ENCODE data around the gene P2RX5. TPM values are rescaled to one million over a fixed set of nuclear protein-coding genes. Genes with fewer than 3 reads are reported as not detected.

The P2RX5 gene
- total and polyA plus RNA-seq, 2 experiments from 2014 or later = not detected

- no peak overlapping the region for H3K4me3 ChIP-seq
- H2AFZ ChIP-seq = no peak overlapping the region
- no peak overlapping the region for H3K27ac ChIP-seq
- TF ChIP-seq CTCF (IDR thresholded peaks at IDR 0.05; ENCODE audit: poor library complexity) = no peak
- TF ChIP-seq EZH2phosphoT487 (IDR thresholded peaks at IDR 0.05; ENCODE audit: low read depth, severe bottlenecking, unreplicated experiment) = no peak
- no peak for TF ChIP-seq EZH2 (IDR thresholded peaks at IDR 0.05; ENCODE audit: borderline replicate concordance)
- peaks cover 49% of the 10 kb centered on the region for H3K27me3 ChIP-seq
- no peaks in the 10 kb centered on the region for H3K9me3 ChIP-seq (ENCODE audit: low read depth)
- WGBS (ENCODE audit: low lambda C conversion rate, missing lambda C conversion rate) = 64% methylated on average over 4 of the region's 4 CpGs
- DNase-seq (ENCODE audit: low spot score) = no peak
- H3K4me1 ChIP-seq (ENCODE audit: insufficient read depth) = peaks cover 5% of the 10 kb centered on the region
- no peaks in the 10 kb centered on the region for H3K79me2 ChIP-seq
- H3K36me3 ChIP-seq (replicated peaks; ENCODE audit: insufficient read depth, low read depth) = no peaks in the 10 kb centered on the region
- H3K4me2 ChIP-seq = no peak overlapping the region
- H3K9me2 ChIP-seq (replicated peaks; ENCODE audit: insufficient read depth) = no peaks in the 10 kb centered on the region
- no peaks in the 10 kb centered on the region for H4K20me1 ChIP-seq (ENCODE audit: insufficient read depth, poor library complexity, severe bottlenecking)
These were observed 2.8 kb downstream of the P2RX5 start for GRCh38 chr17:3693141-3693540.

GRCh38 chr17:3692346-3692745 is 3.6 kb downstream of the P2RX5 start:
- Histone ChIP-seq H3K27me3 (peaks cover 41% of the 10 kb centered on the region), H2AFZ (no peak overlapping the region), H3K79me2 (no peaks in the 10 kb centered on the region), H4K20me1 (ENCODE audit: insufficient read depth, poor library complexity, severe bottlenecking) (no peaks in the 10 kb centered on the region), H3K27ac (no peak overlapping the region), H3K4me1 (ENCODE audit: insufficient read depth) (peaks cover 5% of the 10 kb centered on the region), H3K4me3 (no peak overlapping the region), H3K36me3 (replicated peaks; ENCODE audit: insufficient read depth, low read depth) (no peaks in the 10 kb centered on the region), H3K9me2 (replicated peaks; ENCODE audit: insufficient read depth) (no peaks in the 10 kb centered on the region), H3K9me3 (ENCODE audit: low read depth) (no peaks in the 10 kb centered on the region), H3K4me2 (no peak overlapping the region)
- TF ChIP-seq EZH2phosphoT487 (IDR thresholded peaks at IDR 0.05; ENCODE audit: low read depth, severe bottlenecking, unreplicated experiment) (no peak), EZH2 (IDR thresholded peaks at IDR 0.05; ENCODE audit: borderline replicate concordance) (no peak), CTCF (IDR thresholded peaks at IDR 0.05; ENCODE audit: poor library complexity) (no peak)
- 88% methylated on average over 9 of the region's 9 CpGs for WGBS (ENCODE audit: low lambda C conversion rate, missing lambda C conversion rate)
- DNase-seq (ENCODE audit: low spot score) = no peak

DNA sequence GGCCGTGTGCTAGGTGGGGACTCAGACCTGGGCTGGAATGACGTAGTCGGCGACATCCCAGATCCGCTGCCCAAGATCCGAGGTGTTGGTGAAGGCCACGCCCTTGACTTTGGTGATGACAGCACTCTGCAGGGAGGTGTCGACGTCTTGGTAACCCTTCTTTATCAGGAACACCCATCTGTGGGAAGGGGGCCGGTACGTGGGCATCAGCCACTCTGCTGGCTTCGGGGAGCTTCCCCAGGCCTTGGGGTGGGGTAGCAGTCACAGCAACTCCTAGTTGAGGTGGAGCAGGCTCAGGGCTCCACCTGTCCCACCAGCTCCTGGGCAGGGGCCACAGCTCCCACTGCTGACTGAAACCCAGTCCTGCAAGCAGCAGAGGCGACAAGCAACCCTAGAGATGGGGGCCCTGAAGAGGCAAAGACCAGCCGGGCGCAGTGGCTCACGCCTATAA is 4.3 kb downstream of the P2RX5 start:
- Histone ChIP-seq H3K27me3 (peaks cover 35% of the 10 kb centered on the region), H3K4me1 (ENCODE audit: insufficient read depth) (peaks cover 5% of the 10 kb centered on the region), H3K4me3 (no peak overlapping the region), H3K79me2 (no peaks in the 10 kb centered on the region), H3K9me2 (replicated peaks; ENCODE audit: insufficient read depth) (no peaks in the 10 kb centered on the region), H3K36me3 (replicated peaks; ENCODE audit: insufficient read depth, low read depth) (no peaks in the 10 kb centered on the region), H2AFZ (no peak overlapping the region), H3K9me3 (ENCODE audit: low read depth) (no peaks in the 10 kb centered on the region), H3K4me2 (no peak overlapping the region), H4K20me1 (ENCODE audit: insufficient read depth, poor library complexity, severe bottlenecking) (no peaks in the 10 kb centered on the region), H3K27ac (no peak overlapping the region)
- DNase-seq (ENCODE audit: low spot score) = no peak
- no peak for TF ChIP-seq EZH2phosphoT487 (IDR thresholded peaks at IDR 0.05; ENCODE audit: low read depth, severe bottlenecking, unreplicated experiment)
- TF ChIP-seq EZH2 (IDR thresholded peaks at IDR 0.05; ENCODE audit: borderline replicate concordance) = no peak
- no peak for TF ChIP-seq CTCF (IDR thresholded peaks at IDR 0.05; ENCODE audit: poor library complexity)
- WGBS (ENCODE audit: low lambda C conversion rate, missing lambda C conversion rate) = 87% methylated on average over 16 of the region's 16 CpGs
